Measurements from ENCODE around the gene C5orf15.

- TF ChIP-seq CTCF (IDR thresholded peaks at IDR 0.05) (no peak), POLR2AphosphoS5 (IDR thresholded peaks at IDR 0.05) (no peak), POLR2A (IDR thresholded peaks at IDR 0.05) (no peak), EP300 (IDR thresholded peaks at IDR 0.05) (no peak)
These were observed 26.9 kb upstream of the C5orf15 start for GRCh38 chr5:133995341-133995740.

Data from stomach (tissue), 4 donors.